GM23338 (cell line): ENCODE measurements around the gene TNFRSF6B. TPM values are rescaled to one million over a fixed set of nuclear protein-coding genes. Genes with fewer than 3 reads are reported as not detected.

Experiments used
- ATAC-seq: fragments of 200-7000 bp; cut with Tn5 transposase; 3 replicates; pipeline ENCODE4 v1.9.1; 2020
- DNase-seq: peaks from one replicate; pipeline ENCODE4 v3.0.0-alpha.2; 2015; ENCODE audit warnings: low spot score
- H2AFZ ChIP-seq: fragments of 200-600 bp; sonication (generic); 2 replicates; pipeline ENCODE4 v1.8.0; 2016; ENCODE audit warnings: antibody characterized with exemption, mild to moderate bottlenecking, moderate library complexity
- H3F3A ChIP-seq: fragments of 200-600 bp; sonication (generic); replicated peaks from 2 replicates; pipeline ENCODE4 v1.8.0; 2017; ENCODE audit warnings: antibody characterized with exemption, mixed run types, low read depth
- H3K27ac ChIP-seq: fragments of 200-600 bp; sonication (generic); 2 replicates; pipeline ENCODE4 v1.6.1; 2016; ENCODE audit warnings: low read depth
- H3K27me3 ChIP-seq: fragments of 200-600 bp; sonication (generic); 2 replicates; pipeline ENCODE4 v1.8.0; 2016; ENCODE audit warnings: mild to moderate bottlenecking, mixed run types, moderate library complexity; ENCODE audit not compliant: insufficient read depth
- H3K36me3 ChIP-seq: fragments of 200-600 bp; sonication (generic); 2 replicates; pipeline ENCODE4 v1.8.0; 2016; ENCODE audit warnings: mild to moderate bottlenecking; ENCODE audit not compliant: insufficient read depth
- H3K4me1 ChIP-seq: fragments of 200-600 bp; sonication (generic); 2 replicates; pipeline ENCODE4 v1.8.0; 2016; ENCODE audit warnings: mild to moderate bottlenecking, moderate library complexity; ENCODE audit not compliant: insufficient read depth
- H3K4me2 ChIP-seq: fragments of 200-600 bp; sonication (generic); 2 replicates; pipeline ENCODE4 v1.7.1; 2017; ENCODE audit warnings: mixed run types
- H3K4me3 ChIP-seq: fragments of 200-600 bp; sonication (generic); 2 replicates; pipeline ENCODE4 v1.6.1; 2016; ENCODE audit warnings: mixed run types
- H3K79me2 ChIP-seq: fragments of 200-600 bp; sonication (generic); replicated peaks from 2 replicates; pipeline ENCODE4 v1.8.0; 2017; ENCODE audit warnings: mild to moderate bottlenecking; ENCODE audit not compliant: insufficient read depth
- H3K9me2 ChIP-seq: fragments of 200-600 bp; sonication (generic); 2 replicates; pipeline ENCODE4 v1.8.0; 2017; ENCODE audit not compliant: insufficient read depth
- H4K20me1 ChIP-seq: fragments of 200-600 bp; sonication (generic); replicated peaks from 2 replicates; pipeline ENCODE4 v1.8.0; 2017; ENCODE audit warnings: mild to moderate bottlenecking; ENCODE audit not compliant: insufficient read depth
- H3K27ac Mint-ChIP-seq: 2 replicates; pipeline ENCODE4 v1.8.0; 2020; ENCODE audit warnings: inconsistent platforms, mild to moderate bottlenecking, moderate library complexity, mixed read lengths
- H3K27me3 Mint-ChIP-seq: 3 replicates; pipeline ENCODE4 v1.8.0; 2022; ENCODE audit warnings: low read depth, mild to moderate bottlenecking, moderate library complexity, mixed read lengths, inconsistent platforms; ENCODE audit not compliant: insufficient read depth, poor library complexity
- H3K36me3 Mint-ChIP-seq: 3 replicates; pipeline ENCODE4 v1.8.0; 2021; ENCODE audit warnings: low read depth, mild to moderate bottlenecking, inconsistent platforms, moderate library complexity, mixed read lengths
- H3K4me1 Mint-ChIP-seq: 3 replicates; pipeline ENCODE4 v1.8.0; 2020; ENCODE audit warnings: mild to moderate bottlenecking, inconsistent platforms, mixed read lengths
- H3K4me3 Mint-ChIP-seq: 3 replicates; pipeline ENCODE4 v1.8.0; 2021; ENCODE audit warnings: moderate library complexity, mild to moderate bottlenecking, inconsistent platforms, mixed read lengths
- H3K9me3 Mint-ChIP-seq: 3 replicates; pipeline ENCODE4 v1.8.0; 2020; ENCODE audit warnings: moderate library complexity, mild to moderate bottlenecking, inconsistent platforms, mixed read lengths
- CREB1 ChIP-seq: fragments of 250-450 bp; sonication (Bioruptor Pico); IDR thresholded peaks from 2 replicates; pipeline ENCODE4 v1.5.0; 2020; ENCODE audit warnings: low read depth, mild to moderate bottlenecking, moderate library complexity
- EZH2 ChIP-seq: fragments of 200-600 bp; sonication (generic); IDR thresholded peaks from one replicate; pipeline ENCODE4 v1.8.0; 2017; ENCODE audit warnings: antibody characterized with exemption, mild to moderate bottlenecking, low read depth; ENCODE audit not compliant: unreplicated experiment
- EZH2phosphoT487 ChIP-seq: fragments of 200-600 bp; sonication (generic); IDR thresholded peaks from one replicate; pipeline ENCODE4 v1.8.1; 2018; ENCODE audit warnings: antibody characterized with exemption; ENCODE audit not compliant: unreplicated experiment
- JUNB ChIP-seq: IDR thresholded peaks from one replicate; pipeline ENCODE4 v1.6.1; 2016; ENCODE audit warnings: antibody characterized with exemption; ENCODE audit not compliant: unreplicated experiment
- NANOG ChIP-seq: IDR thresholded peaks from 2 replicates; pipeline ENCODE4 v1.6.1; 2016; ENCODE audit warnings: antibody characterized with exemption, borderline replicate concordance
- POLR2AphosphoS5 ChIP-seq: IDR thresholded peaks from 2 replicates; pipeline ENCODE4 v1.6.1; 2016; ENCODE audit warnings: antibody characterized with exemption, low read depth
- REST ChIP-seq: IDR thresholded peaks from one replicate; pipeline ENCODE4 v1.6.1; 2018; ENCODE audit warnings: antibody characterized with exemption; ENCODE audit not compliant: unreplicated experiment
- STAT1 ChIP-seq: IDR thresholded peaks from one replicate; pipeline ENCODE4 v1.6.1; 2016; ENCODE audit warnings: antibody characterized with exemption; ENCODE audit not compliant: unreplicated experiment
- ZNF114 ChIP-seq: fragments of 250-450 bp; sonication (Bioruptor Pico); IDR thresholded peaks from 2 replicates; pipeline ENCODE4 v1.5.0; 2020; ENCODE audit warnings: mild to moderate bottlenecking, moderate library complexity
- ZNF331 ChIP-seq: fragments of 250-450 bp; sonication (Bioruptor Pico); IDR thresholded peaks from 2 replicates; pipeline ENCODE4 v1.5.0; 2020; ENCODE audit warnings: low read depth, mild to moderate bottlenecking, moderate library complexity
- polyA plus RNA-seq: library from polyadenylated mRNA; unstranded; fragments of >200 nt; fragmentation: Nextera tagmentation; extraction: Ambion mirVana; gene quantifications from 2 replicates; pipeline ENCODE4 v1.2.1, GENCODE V29; 2016
- total RNA-seq: library from RNA; depleted of rRNA; stranded (reverse); fragments of >200 nt; shearing (Covaris generic); gene quantifications from 2 replicates; pipeline ENCODE4 v1.2.3, GENCODE V29; 2014
- TF ChIP-seq, protein P1 (sequence below): IDR thresholded peaks from 2 replicates; pipeline ENCODE4 v1.6.1; 2016; ENCODE audit warnings: antibody characterized with exemption
- TF ChIP-seq, protein P2 (sequence below): fragments of 250-450 bp; sonication (Bioruptor Pico); IDR thresholded peaks from 2 replicates; pipeline ENCODE4 v1.5.0; 2020; ENCODE audit warnings: mild to moderate bottlenecking, moderate library complexity
- TF ChIP-seq, protein P3 (sequence below), 2 experiments: fragments of 200-600 bp in 1 of 2; sonication (generic) in 1 of 2; conservative IDR thresholded peaks; 2 replicates each; pipeline versions ENCODE4 v1.5.1 to v1.6.1; 2016 to 2017; ENCODE audit warnings: antibody characterized with exemption in 2 of 2, low read depth in 2 of 2, mild to moderate bottlenecking in 2 of 2, moderate library complexity in 1 of 2

TNFRSF6B gene
- total and polyA plus RNA-seq, 2 experiments from 2014 or later: 0.28 TPM; not detected in 1

DNA sequence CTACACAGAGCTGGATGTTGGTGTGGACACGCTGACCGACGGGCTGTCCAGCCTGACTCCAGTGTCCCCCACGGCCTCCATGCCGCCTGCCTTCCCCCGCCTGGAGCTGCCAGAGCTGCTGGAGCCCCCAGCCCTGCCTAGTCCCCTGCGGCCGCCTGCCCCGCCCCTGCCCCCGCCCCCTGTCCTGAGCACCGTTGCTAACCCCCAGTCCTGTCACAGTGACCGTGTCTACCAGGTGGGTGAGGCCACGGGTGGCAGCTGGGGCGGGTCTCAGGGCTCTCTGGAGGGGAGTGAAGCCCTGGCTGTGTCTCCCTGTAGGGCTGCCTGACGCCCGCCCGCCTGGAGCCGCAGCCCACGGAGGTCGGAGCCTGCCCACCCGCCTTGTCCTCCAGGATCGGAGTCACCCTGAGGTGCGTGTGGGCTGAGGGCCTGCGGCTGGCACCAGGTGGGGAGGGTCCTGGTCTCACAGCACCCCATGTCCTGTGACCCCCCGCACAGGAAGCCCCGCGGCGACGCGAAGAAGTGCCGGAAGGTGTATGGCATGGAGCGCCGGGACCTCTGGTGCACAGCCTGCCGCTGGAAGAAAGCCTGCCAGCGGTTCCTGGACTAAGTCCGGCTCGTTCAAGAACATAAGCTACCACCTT, 46.1 kb downstream of the TNFRSF6B start:
- peaks cover 8% of the 10 kb centered on the region for H3K36me3 Mint-ChIP-seq
- ATAC-seq: no peak
- no peaks in the 10 kb centered on the region for H3K36me3 ChIP-seq
- TF ChIP-seq NANOG (no peak), ZNF331 (CRISPR knock-in tag) (no peak), EZH2phosphoT487 (no peak), REST (no peak), CREB1 (no peak), STAT1 (no peak), JUNB (no peak), ZNF114 (no peak), POLR2AphosphoS5 (no peak), EZH2 (no peak)
- TF ChIP-seq, protein P1, sequence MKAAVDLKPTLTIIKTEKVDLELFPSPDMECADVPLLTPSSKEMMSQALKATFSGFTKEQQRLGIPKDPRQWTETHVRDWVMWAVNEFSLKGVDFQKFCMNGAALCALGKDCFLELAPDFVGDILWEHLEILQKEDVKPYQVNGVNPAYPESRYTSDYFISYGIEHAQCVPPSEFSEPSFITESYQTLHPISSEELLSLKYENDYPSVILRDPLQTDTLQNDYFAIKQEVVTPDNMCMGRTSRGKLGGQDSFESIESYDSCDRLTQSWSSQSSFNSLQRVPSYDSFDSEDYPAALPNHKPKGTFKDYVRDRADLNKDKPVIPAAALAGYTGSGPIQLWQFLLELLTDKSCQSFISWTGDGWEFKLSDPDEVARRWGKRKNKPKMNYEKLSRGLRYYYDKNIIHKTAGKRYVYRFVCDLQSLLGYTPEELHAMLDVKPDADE: no peak
- TF ChIP-seq, protein P2, sequence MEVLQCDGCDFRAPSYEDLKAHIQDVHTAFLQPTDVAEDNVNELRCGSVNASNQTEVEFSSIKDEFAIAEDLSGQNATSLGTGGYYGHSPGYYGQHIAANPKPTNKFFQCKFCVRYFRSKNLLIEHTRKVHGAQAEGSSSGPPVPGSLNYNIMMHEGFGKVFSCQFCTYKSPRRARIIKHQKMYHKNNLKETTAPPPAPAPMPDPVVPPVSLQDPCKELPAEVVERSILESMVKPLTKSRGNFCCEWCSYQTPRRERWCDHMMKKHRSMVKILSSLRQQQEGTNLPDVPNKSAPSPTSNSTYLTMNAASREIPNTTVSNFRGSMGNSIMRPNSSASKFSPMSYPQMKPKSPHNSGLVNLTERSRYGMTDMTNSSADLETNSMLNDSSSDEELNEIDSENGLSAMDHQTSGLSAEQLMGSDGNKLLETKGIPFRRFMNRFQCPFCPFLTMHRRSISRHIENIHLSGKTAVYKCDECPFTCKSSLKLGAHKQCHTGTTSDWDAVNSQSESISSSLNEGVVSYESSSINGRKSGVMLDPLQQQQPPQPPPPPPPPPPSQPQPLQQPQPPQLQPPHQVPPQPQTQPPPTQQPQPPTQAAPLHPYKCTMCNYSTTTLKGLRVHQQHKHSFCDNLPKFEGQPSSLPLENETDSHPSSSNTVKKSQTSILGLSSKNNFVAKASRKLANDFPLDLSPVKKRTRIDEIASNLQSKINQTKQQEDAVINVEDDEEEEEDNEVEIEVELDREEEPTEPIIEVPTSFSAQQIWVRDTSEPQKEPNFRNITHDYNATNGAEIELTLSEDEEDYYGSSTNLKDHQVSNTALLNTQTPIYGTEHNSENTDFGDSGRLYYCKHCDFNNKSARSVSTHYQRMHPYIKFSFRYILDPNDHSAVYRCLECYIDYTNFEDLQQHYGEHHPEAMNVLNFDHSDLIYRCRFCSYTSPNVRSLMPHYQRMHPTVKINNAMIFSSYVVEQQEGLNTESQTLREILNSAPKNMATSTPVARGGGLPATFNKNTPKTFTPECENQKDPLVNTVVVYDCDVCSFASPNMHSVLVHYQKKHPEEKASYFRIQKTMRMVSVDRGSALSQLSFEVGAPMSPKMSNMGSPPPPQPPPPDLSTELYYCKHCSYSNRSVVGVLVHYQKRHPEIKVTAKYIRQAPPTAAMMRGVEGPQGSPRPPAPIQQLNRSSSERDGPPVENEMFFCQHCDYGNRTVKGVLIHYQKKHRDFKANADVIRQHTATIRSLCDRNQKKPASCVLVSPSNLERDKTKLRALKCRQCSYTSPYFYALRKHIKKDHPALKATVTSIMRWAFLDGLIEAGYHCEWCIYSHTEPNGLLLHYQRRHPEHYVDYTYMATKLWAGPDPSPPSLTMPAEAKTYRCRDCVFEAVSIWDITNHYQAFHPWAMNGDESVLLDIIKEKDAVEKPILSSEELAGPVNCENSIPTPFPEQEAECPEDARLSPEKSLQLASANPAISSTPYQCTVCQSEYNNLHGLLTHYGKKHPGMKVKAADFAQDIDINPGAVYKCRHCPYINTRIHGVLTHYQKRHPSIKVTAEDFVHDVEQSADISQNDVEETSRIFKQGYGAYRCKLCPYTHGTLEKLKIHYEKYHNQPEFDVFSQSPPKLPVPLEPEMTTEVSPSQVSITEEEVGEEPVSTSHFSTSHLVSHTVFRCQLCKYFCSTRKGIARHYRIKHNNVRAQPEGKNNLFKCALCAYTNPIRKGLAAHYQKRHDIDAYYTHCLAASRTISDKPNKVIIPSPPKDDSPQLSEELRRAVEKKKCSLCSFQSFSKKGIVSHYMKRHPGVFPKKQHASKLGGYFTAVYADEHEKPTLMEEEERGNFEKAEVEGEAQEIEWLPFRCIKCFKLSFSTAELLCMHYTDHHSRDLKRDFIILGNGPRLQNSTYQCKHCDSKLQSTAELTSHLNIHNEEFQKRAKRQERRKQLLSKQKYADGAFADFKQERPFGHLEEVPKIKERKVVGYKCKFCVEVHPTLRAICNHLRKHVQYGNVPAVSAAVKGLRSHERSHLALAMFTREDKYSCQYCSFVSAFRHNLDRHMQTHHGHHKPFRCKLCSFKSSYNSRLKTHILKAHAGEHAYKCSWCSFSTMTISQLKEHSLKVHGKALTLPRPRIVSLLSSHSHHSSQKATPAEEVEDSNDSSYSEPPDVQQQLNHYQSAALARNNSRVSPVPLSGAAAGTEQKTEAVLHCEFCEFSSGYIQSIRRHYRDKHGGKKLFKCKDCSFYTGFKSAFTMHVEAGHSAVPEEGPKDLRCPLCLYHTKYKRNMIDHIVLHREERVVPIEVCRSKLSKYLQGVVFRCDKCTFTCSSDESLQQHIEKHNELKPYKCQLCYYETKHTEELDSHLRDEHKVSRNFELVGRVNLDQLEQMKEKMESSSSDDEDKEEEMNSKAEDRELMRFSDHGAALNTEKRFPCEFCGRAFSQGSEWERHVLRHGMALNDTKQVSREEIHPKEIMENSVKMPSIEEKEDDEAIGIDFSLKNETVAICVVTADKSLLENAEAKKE (CRISPR knock-in tag): no peak
- TF ChIP-seq, protein P3, sequence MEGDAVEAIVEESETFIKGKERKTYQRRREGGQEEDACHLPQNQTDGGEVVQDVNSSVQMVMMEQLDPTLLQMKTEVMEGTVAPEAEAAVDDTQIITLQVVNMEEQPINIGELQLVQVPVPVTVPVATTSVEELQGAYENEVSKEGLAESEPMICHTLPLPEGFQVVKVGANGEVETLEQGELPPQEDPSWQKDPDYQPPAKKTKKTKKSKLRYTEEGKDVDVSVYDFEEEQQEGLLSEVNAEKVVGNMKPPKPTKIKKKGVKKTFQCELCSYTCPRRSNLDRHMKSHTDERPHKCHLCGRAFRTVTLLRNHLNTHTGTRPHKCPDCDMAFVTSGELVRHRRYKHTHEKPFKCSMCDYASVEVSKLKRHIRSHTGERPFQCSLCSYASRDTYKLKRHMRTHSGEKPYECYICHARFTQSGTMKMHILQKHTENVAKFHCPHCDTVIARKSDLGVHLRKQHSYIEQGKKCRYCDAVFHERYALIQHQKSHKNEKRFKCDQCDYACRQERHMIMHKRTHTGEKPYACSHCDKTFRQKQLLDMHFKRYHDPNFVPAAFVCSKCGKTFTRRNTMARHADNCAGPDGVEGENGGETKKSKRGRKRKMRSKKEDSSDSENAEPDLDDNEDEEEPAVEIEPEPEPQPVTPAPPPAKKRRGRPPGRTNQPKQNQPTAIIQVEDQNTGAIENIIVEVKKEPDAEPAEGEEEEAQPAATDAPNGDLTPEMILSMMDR (conservative IDR thresholded peaks at IDR 0.05; ENCODE audit: low read depth in 2 of 2): no peak
- no peaks in the 10 kb centered on the region for H3K9me2 ChIP-seq
- H3K9me3 Mint-ChIP-seq: no peaks in the 10 kb centered on the region; the same call in 2 of the 3 replicates
- peaks cover 7% of the 10 kb centered on the region; the same call in 1 of the 2 replicates for H3K4me1 ChIP-seq
- H3K79me2 ChIP-seq: no peaks in the 10 kb centered on the region
- H3F3A ChIP-seq: peaks cover 14% of the 10 kb centered on the region; the same call in 1 of the 2 replicates
- H3K4me1 Mint-ChIP-seq: no peaks in the 10 kb centered on the region; the same call in 2 of the 3 replicates
- peaks cover 6% of the 10 kb centered on the region for H3K27me3 ChIP-seq
- DNase-seq: no peak
- no peaks in the 10 kb centered on the region for H4K20me1 ChIP-seq
- no peak overlapping the region for H3K4me3 Mint-ChIP-seq
- no peak overlapping the region for H2AFZ ChIP-seq
- no peak overlapping the region for H3K27ac ChIP-seq
- no peak overlapping the region for H3K4me3 ChIP-seq
- peaks cover 6% of the 10 kb centered on the region for H3K27me3 Mint-ChIP-seq
- no peak overlapping the region for H3K27ac Mint-ChIP-seq
- H3K4me2 ChIP-seq: no peak overlapping the region
